Hematopoietic multipotent progenitor cell treated with erythropoietin and hydrocortisone succinate and interleukin-3 and kit ligand, for 15 days (in vitro differentiated cells): ENCODE measurements around the gene TBX19.

ENCODE experiments used
- DNase-seq: peaks from one replicate; pipeline ENCODE4 v3.0.0-alpha.2; 2015; ENCODE audit warnings: low spot score

TBX19 gene

DNA sequence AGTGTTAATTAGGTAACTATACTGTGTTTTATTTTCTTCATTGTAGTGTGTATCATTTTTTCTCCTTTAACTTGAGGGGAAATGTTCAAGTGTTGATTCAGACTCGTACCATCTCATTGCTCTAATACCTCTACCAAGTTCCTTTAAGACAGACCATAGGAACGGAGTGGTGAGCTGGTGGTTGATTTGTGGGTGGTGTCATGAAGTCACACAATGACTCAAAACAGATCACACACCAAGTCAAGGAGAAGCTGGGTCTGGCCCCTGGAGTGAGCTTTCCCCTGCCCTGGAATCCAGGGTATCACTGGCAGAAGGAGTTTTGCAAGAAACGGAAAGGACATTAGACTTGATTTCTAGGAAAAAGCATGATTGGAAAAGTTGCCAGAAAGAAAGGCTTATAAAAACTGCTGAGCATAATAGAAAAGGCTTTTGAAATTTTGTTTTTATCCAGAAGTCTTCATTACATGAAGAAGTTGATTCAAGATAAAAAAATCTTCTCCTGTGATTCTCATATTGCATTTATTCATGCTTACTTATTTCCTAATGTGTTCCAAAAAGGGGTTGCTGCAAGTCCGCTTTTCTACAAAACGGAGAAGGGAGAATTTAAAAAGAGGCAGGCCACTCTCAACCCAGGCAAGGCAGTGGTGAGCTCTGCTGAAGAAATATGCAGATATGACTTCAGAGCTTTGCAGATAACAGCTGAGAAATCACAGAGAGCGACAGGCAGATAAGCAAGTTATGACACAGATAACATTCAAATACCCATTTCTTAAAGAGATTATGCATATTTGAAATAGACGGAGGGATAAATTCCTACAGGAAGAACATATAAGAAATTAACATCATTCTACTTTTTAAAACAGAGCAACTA, 79.7 kb downstream of the TBX19 start:
- DNase-seq = no peak

GRCh38 chr1:168361252-168361651, 80.6 kb downstream of the TBX19 start:
- DNase-seq = no peak

DNA sequence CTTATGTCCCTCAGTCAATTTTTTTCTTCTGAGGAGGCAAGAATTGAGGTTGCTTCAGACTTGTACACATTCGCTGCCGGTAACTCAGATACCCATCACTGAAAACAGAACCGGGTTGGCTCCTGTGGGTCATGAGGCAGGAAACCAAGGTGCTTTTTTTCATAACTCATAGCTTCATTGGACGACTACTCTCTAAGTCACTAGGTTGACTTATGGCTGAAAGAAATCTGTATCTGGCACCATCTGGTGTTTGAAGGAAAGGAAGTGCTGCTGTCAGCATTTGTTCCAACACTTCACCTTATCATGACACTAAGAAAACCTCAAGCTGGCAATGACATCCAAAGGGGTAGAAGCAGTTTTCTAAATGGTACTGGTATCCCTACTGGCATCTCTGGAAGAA, 82.3 kb downstream of the TBX19 start:
- DNase-seq = no peak
